ENCODE measurements around the gene AKT1S1. TPM values are rescaled to one million over a fixed set of nuclear protein-coding genes. Genes with fewer than 3 reads are reported as not detected.

Gene AKT1S1
- total and polyA plus RNA-seq, 2 donors (not counting 3 experiments of a cell fraction or from before 2014, with no cell fraction given): 64.2 to 68.3 TPM

- intact Hi-C loops (cut with micrococcal nuclease): no loop called here
- Histone ChIP-seq H3K79me2 (ENCODE audit: control insufficient read depth, insufficient read depth, low read length) (no peaks in the 10 kb centered on the region), H4K20me1 (replicated peaks; ENCODE audit: control insufficient read depth, extremely low read depth, insufficient read depth, low read length) (no peaks in the 10 kb centered on the region), H3K9ac (replicated peaks; ENCODE audit: extremely low read depth, insufficient read depth, low read length) (no peak overlapping the region), H3K9me1 (replicated peaks; ENCODE audit: control insufficient read depth, extremely low read depth, insufficient read depth, low read length) (no peaks in the 10 kb centered on the region), H3K9me3 (replicated peaks; ENCODE audit: control insufficient read depth, insufficient read depth, low read length) (no peaks in the 10 kb centered on the region), H3K4me3 (replicated peaks in 1 of 3; ENCODE audit: insufficient read depth in 1 of 3, low read depth in 1 of 3, low read length in 3 of 3) (no peak overlapping the region), H3K4me1 (ENCODE audit: control insufficient read depth, extremely low read depth, insufficient read depth, low read length) (no peaks in the 10 kb centered on the region), H3K27me3 (ENCODE audit: control insufficient read depth in 2 of 2, insufficient read depth in 2 of 2, low read length in 2 of 2) (no peaks in the 10 kb centered on the region), H3K4me2 (ENCODE audit: insufficient read depth, low read length) (no peak overlapping the region), H3K27ac (ENCODE audit: insufficient read depth, low read depth, low read length) (no peak overlapping the region), H2AFZ (ENCODE audit: low read depth, low read length) (no peak overlapping the region), H3K36me3 (ENCODE audit: control insufficient read depth in 2 of 2, extremely low read depth in 1 of 2, insufficient read depth in 2 of 2, low read length in 2 of 2) (peaks cover 6 to 39% of the 10 kb centered on the region in 2 experiments)
- TF ChIP-seq POLR2AphosphoS5 (IDR thresholded peaks at IDR 0.05; ENCODE audit: insufficient read depth, low read depth, low read length) (no peak), EZH2 (IDR thresholded peaks at IDR 0.05; ENCODE audit: borderline replicate concordance, low read depth, low read length, severe bottlenecking) (no peak), MYC (IDR thresholded peaks at IDR 0.05; ENCODE audit: low read depth, low read length) (no peak), POLR2A (IDR thresholded peaks at IDR 0.05; ENCODE audit: low read depth, low read length) (no peak)
- FAIRE-seq (no peak), DNase-seq (ENCODE audit: low read depth, low spot score) (no peak)
- ChIA-PET CTCF (no interaction called here), POLR2A (no interaction called here)
- TSS peak; percentile 25 for BruUV-seq (replicated peaks)
- dilution Hi-C loops (cut with MboI; ENCODE audit: extremely low pct_ligation_motif_present, low sequenced_read_pairs): no loop called here
Observed at GRCh38 chr19:49838885-49839588, 38.1 kb downstream of the AKT1S1 start.

GRCh38 chr19:49837425-49837824, 39.7 kb downstream of the AKT1S1 start:
- Histone ChIP-seq H3K79me2 (ENCODE audit: control insufficient read depth, insufficient read depth, low read length) (no peaks in the 10 kb centered on the region), H3K4me2 (ENCODE audit: insufficient read depth, low read length) (no peak overlapping the region), H3K9me3 (replicated peaks; ENCODE audit: control insufficient read depth, insufficient read depth, low read length) (no peaks in the 10 kb centered on the region), H3K4me3 (replicated peaks in 1 of 3; ENCODE audit: insufficient read depth in 1 of 3, low read depth in 1 of 3, low read length in 3 of 3) (no peak overlapping the region), H3K9me1 (replicated peaks; ENCODE audit: control insufficient read depth, extremely low read depth, insufficient read depth, low read length) (no peaks in the 10 kb centered on the region), H2AFZ (ENCODE audit: low read depth, low read length) (no peak overlapping the region), H3K9ac (replicated peaks; ENCODE audit: extremely low read depth, insufficient read depth, low read length) (no peak overlapping the region), H3K4me1 (ENCODE audit: control insufficient read depth, extremely low read depth, insufficient read depth, low read length) (peaks cover 5% of the 10 kb centered on the region), H3K27ac (ENCODE audit: insufficient read depth, low read depth, low read length) (no peak overlapping the region), H3K27me3 (ENCODE audit: control insufficient read depth in 2 of 2, insufficient read depth in 2 of 2, low read length in 2 of 2) (no peaks in the 10 kb centered on the region), H4K20me1 (replicated peaks; ENCODE audit: control insufficient read depth, extremely low read depth, insufficient read depth, low read length) (no peaks in the 10 kb centered on the region), H3K36me3 (ENCODE audit: control insufficient read depth in 2 of 2, extremely low read depth in 1 of 2, insufficient read depth in 2 of 2, low read length in 2 of 2) (peaks cover 6 to 46% of the 10 kb centered on the region in 2 experiments)
- DNase-seq (ENCODE audit: low read depth, low spot score) (no peak), FAIRE-seq (no peak)
- dilution Hi-C loops (cut with MboI; ENCODE audit: extremely low pct_ligation_motif_present, low sequenced_read_pairs) (no loop called here), intact Hi-C loops (cut with micrococcal nuclease) (no loop called here)
- BruUV-seq (replicated peaks): no TSS peak
- ChIA-PET CTCF (no interaction called here), POLR2A (no interaction called here)
- TF ChIP-seq CTCF (IDR thresholded peaks at IDR 0.05; ENCODE audit: extremely low read depth in 1 of 2, insufficient read depth in 1 of 2, low read depth in 1 of 2, low read length in 2 of 2) (no peak), POLR2A (IDR thresholded peaks at IDR 0.05; ENCODE audit: low read depth, low read length) (no peak)

Data from endothelial cell of umbilical vein (primary cell).